HepG2 (cell line): Measurements from ENCODE around the gene SEMA3B. TPM values are rescaled to one million over a fixed set of nuclear protein-coding genes. Genes with fewer than 3 reads are reported as not detected.
A peak's percentile ranks its signal among the peaks of the same experiment; 100 is the strongest.

Experiments used
- ATM ChIP-seq: fragments of 450-650 bp; IDR thresholded peaks from 2 replicates; pipeline ENCODE4 v1.7.1; 2017; ENCODE audit warnings: mild to moderate bottlenecking, borderline replicate concordance
- EP300 ChIP-seq, 3 experiments: sonication (generic) in 1 of 3; formaldehyde crosslinking in 1 of 3; IDR thresholded peaks; 2 replicates each; pipeline versions ENCODE4 v1.5.1 to v1.6.1; 2011 to 2020; ENCODE audit warnings: low read depth in 2 of 3, low read length in 2 of 3, borderline replicate concordance in 1 of 3, improper control_type of control experiment in 1 of 3, mild to moderate bottlenecking in 1 of 3, missing genetic modification reagents in 1 of 3, moderate library complexity in 1 of 3
- FOXA1 ChIP-seq, 2 experiments: fragments of 450-650 bp in 1 of 2; sonication (generic) in 1 of 2; formaldehyde crosslinking in 1 of 2; IDR thresholded peaks; 2 replicates each; pipeline versions ENCODE4 v1.4.0 to v1.6.1; 2016 to 2020; ENCODE audit warnings: missing genetic modification reagents in 1 of 2
- HNF4A ChIP-seq: sonication (generic); formaldehyde crosslinking; IDR thresholded peaks from 2 replicates; pipeline ENCODE4 v1.4.0; 2020; ENCODE audit warnings: missing genetic modification reagents
- HOXA3 ChIP-seq: sonication (generic); formaldehyde crosslinking; IDR thresholded peaks from 2 replicates; pipeline ENCODE4 v1.5.0; 2020; ENCODE audit warnings: missing genetic modification reagents
- ISL2 ChIP-seq: sonication (generic); formaldehyde crosslinking; IDR thresholded peaks from 2 replicates; pipeline ENCODE4 v1.5.0; 2020; ENCODE audit warnings: missing genetic modification reagents
- JUNB ChIP-seq: sonication (generic); formaldehyde crosslinking; IDR thresholded peaks from 2 replicates; pipeline ENCODE4 v1.8.0; 2022; ENCODE audit warnings: missing genetic modification reagents, mild to moderate bottlenecking, borderline replicate concordance
- MEF2D ChIP-seq: sonication (generic); formaldehyde crosslinking; IDR thresholded peaks from 2 replicates; pipeline ENCODE4 v1.5.1; 2020; ENCODE audit warnings: mild to moderate bottlenecking, missing genetic modification reagents
- MEIS1 ChIP-seq: sonication (generic); formaldehyde crosslinking; IDR thresholded peaks from 2 replicates; pipeline ENCODE4 v1.9.0; 2021; ENCODE audit warnings: mild to moderate bottlenecking, missing genetic modification reagents, moderate library complexity, borderline replicate concordance
- NFIB ChIP-seq: sonication (generic); formaldehyde crosslinking; IDR thresholded peaks from 2 replicates; pipeline ENCODE4 v1.9.0; 2021; ENCODE audit warnings: missing genetic modification reagents, mild to moderate bottlenecking, borderline replicate concordance
- PHB2 ChIP-seq: fragments of 450-650 bp; IDR thresholded peaks from 2 replicates; pipeline ENCODE4 v1.6.1; 2018; ENCODE audit not compliant: partially characterized antibody
- PRPF4 ChIP-seq: fragments of 200-400 bp; formaldehyde crosslinking; IDR thresholded peaks from 2 replicates; pipeline ENCODE4 v1.6.1; 2016; ENCODE audit warnings: low read length, low read depth; ENCODE audit not compliant: poor library complexity, severe bottlenecking
- RAD51 ChIP-seq: fragments of 450-650 bp; IDR thresholded peaks from 2 replicates; pipeline ENCODE4 v1.6.1; 2016; ENCODE audit warnings: borderline replicate concordance
- RFX1 ChIP-seq: fragments of 450-650 bp; IDR thresholded peaks from 2 replicates; pipeline ENCODE4 v1.6.1; 2017
- TOE1 ChIP-seq: sonication (generic); formaldehyde crosslinking; IDR thresholded peaks from 2 replicates; pipeline ENCODE4 v1.4.0; 2020; ENCODE audit warnings: mild to moderate bottlenecking, missing genetic modification reagents
- WIZ ChIP-seq: sonication (generic); formaldehyde crosslinking; IDR thresholded peaks from 2 replicates; pipeline ENCODE4 v1.5.1; 2020; ENCODE audit warnings: mild to moderate bottlenecking, missing genetic modification reagents
- ZBTB1 ChIP-seq: sonication (generic); formaldehyde crosslinking; IDR thresholded peaks from 2 replicates; pipeline ENCODE4 v1.4.0; 2020; ENCODE audit warnings: missing genetic modification reagents, borderline replicate concordance
- ZKSCAN1 ChIP-seq: fragments of 150-350 bp; IDR thresholded peaks from 2 replicates; pipeline ENCODE4 v1.6.1; 2014; ENCODE audit warnings: low read length
- ZNF264 ChIP-seq: sonication (generic); formaldehyde crosslinking; IDR thresholded peaks from 2 replicates; pipeline ENCODE4 v1.4.0; 2020; ENCODE audit warnings: missing genetic modification reagents
- ZNF30 ChIP-seq: sonication (generic); formaldehyde crosslinking; IDR thresholded peaks from 2 replicates; pipeline ENCODE4 v1.5.0; 2020; ENCODE audit warnings: mild to moderate bottlenecking, missing genetic modification reagents
- ZNF33A ChIP-seq: sonication (generic); formaldehyde crosslinking; IDR thresholded peaks from 2 replicates; pipeline ENCODE4 v1.5.1; 2020; ENCODE audit warnings: missing genetic modification reagents, mild to moderate bottlenecking, moderate library complexity, borderline replicate concordance
- ZNF446 ChIP-seq: sonication (generic); formaldehyde crosslinking; IDR thresholded peaks from 2 replicates; pipeline ENCODE4 v1.5.0; 2020; ENCODE audit warnings: mild to moderate bottlenecking, missing genetic modification reagents
- ZNF549 ChIP-seq: sonication (generic); formaldehyde crosslinking; IDR thresholded peaks from 2 replicates; pipeline ENCODE4 v1.5.0; 2020; ENCODE audit warnings: missing genetic modification reagents
- ZNF629 ChIP-seq: sonication (generic); formaldehyde crosslinking; conservative IDR thresholded peaks from 2 replicates; pipeline ENCODE4 v1.5.0; 2020; ENCODE audit warnings: missing genetic modification reagents
- ZNF670 ChIP-seq: sonication (generic); formaldehyde crosslinking; IDR thresholded peaks from 2 replicates; pipeline ENCODE4 v1.8.0; 2022; ENCODE audit warnings: mild to moderate bottlenecking, missing genetic modification reagents, borderline replicate concordance
- ZNF674 ChIP-seq: sonication (generic); formaldehyde crosslinking; IDR thresholded peaks from 2 replicates; pipeline ENCODE4 v1.5.0; 2020; ENCODE audit warnings: low read depth, mild to moderate bottlenecking, missing genetic modification reagents
- polyA plus RNA-seq, 8 experiments: library from polyadenylated mRNA; depleted of rRNA in 3 of 8; stranded (reverse) in 7 of 8; unstranded in 1 of 8; fragments of >200 nt; fragmentation: Illumina TruSeq in 4 of 8; extraction: Trizol in 4 of 8; gene quantifications; 2 replicates each; pipeline versions ENCODE4 v1.2.1 to v1.2.3, GENCODE V29; 2011 to 2016; ENCODE audit warnings: low read depth in 4 of 8, missing spikeins in 1 of 8, mixed read lengths in 1 of 8; ENCODE audit not compliant: insufficient read depth in 1 of 8
- total RNA-seq, 5 experiments: library from RNA; depleted of rRNA; stranded (reverse); fragments of >200 nt; fragmentation: Illumina TruSeq; extraction: Trizol; gene quantifications; 2 replicates each; pipeline ENCODE4 v1.2.3, GENCODE V29; 2016; ENCODE audit warnings: low read depth in 1 of 5
- TF ChIP-seq, protein P1 (sequence below): sonication (generic); formaldehyde crosslinking; IDR thresholded peaks from 2 replicates; pipeline ENCODE4 v1.8.0; 2022; ENCODE audit warnings: mild to moderate bottlenecking, missing genetic modification reagents; ENCODE audit not compliant: insufficient replicate concordance
- TF ChIP-seq, protein P2 (sequence below): sonication (generic); formaldehyde crosslinking; IDR thresholded peaks from 2 replicates; pipeline ENCODE4 v1.5.0; 2020; ENCODE audit warnings: missing genetic modification reagents, mild to moderate bottlenecking, borderline replicate concordance
- TF ChIP-seq, protein P3 (sequence below): IDR thresholded peaks from 2 replicates; pipeline ENCODE4 v1.6.1; 2012; ENCODE audit warnings: inconsistent platforms

SEMA3B gene
- total and polyA plus RNA-seq, 2 of the 13 experiments (the other 11 are each of a cell fraction or from before 2014, with no cell fraction given), result 93.2 to 158 TPM

DNA sequence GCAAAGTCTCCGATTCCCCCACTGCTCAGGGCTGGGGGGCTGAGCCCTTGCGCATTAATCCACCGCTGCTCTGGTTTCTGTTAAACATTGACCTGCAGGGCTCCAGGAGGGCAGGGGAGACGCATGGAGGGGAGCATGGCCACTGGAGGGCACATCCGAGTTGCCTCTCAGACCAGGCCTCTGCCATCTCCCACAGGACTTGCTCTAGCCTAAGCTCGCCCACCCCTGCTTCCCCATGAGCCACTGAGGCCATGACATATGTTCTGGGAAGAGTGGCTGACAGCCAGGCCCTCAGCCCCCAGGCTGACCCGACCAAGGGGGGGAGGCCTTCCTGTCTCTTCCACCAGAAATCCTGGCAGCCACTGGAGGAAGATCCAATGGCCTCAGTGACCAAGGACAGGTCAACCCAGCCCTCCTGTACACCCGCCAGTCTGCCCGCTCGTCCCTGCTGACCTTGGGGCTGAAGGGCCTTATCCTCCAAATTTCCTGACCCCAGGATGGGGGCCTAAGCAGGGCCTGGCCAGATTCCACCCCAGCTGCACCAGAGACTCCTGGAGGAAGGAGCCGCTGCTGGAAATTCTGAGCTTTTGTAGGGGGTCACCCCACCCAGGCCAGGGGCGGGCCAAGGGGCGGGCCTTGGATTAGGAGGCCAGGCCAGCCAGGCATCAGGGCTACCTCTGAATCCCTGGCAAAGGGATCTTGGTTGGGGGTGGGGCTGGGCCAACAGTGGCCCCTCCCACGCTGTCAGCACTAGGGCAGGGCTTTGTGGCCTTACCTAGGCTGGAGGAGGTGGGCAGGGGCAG lies 34.3 kb downstream of the SEMA3B start, which contains the start of gene HYAL1 (continued):
- TF ChIP-seq, protein P1, sequence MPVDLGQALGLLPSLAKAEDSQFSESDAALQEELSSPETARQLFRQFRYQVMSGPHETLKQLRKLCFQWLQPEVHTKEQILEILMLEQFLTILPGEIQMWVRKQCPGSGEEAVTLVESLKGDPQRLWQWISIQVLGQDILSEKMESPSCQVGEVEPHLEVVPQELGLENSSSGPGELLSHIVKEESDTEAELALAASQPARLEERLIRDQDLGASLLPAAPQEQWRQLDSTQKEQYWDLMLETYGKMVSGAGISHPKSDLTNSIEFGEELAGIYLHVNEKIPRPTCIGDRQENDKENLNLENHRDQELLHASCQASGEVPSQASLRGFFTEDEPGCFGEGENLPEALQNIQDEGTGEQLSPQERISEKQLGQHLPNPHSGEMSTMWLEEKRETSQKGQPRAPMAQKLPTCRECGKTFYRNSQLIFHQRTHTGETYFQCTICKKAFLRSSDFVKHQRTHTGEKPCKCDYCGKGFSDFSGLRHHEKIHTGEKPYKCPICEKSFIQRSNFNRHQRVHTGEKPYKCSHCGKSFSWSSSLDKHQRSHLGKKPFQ (CRISPR knock-in tag), result no peak
- no peak for TF ChIP-seq RAD51
- TF ChIP-seq ZNF629 (CRISPR knock-in tag), result no peak
- TF ChIP-seq HOXA3, result peak; percentile 56
- TF ChIP-seq ZNF33A (CRISPR knock-in tag), result peak; percentile 69; the same call in 1 of the 2 replicates
- TF ChIP-seq PRPF4, result no peak
- TF ChIP-seq NFIB (CRISPR knock-in tag), result no peak
- TF ChIP-seq ZNF549 (CRISPR knock-in tag), result no peak
- TF ChIP-seq ISL2 (CRISPR knock-in tag), result peak; percentile 60; the same call in 1 of the 2 replicates
- TF ChIP-seq ZNF264 (CRISPR knock-in tag), result no peak
- TF ChIP-seq ZBTB1 (CRISPR knock-in tag), result no peak
- no peak for TF ChIP-seq PHB2
- no peak for TF ChIP-seq ZNF674 (CRISPR knock-in tag)
- TF ChIP-seq ZKSCAN1, result 0 out of 2 replicates have a peak, but pooled peaks have one; percentile 27
- 0 out of 2 replicates have a peak, but pooled peaks have one; percentile 66 for TF ChIP-seq MEF2D (CRISPR knock-in tag)
- no peak for TF ChIP-seq JUNB
- no peak for TF ChIP-seq RFX1
- TF ChIP-seq, protein P2, sequence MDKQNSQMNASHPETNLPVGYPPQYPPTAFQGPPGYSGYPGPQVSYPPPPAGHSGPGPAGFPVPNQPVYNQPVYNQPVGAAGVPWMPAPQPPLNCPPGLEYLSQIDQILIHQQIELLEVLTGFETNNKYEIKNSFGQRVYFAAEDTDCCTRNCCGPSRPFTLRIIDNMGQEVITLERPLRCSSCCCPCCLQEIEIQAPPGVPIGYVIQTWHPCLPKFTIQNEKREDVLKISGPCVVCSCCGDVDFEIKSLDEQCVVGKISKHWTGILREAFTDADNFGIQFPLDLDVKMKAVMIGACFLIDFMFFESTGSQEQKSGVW (CRISPR knock-in tag), result no peak
- TF ChIP-seq TOE1, result peak; percentile 53; the same call in 1 of the 2 replicates
- peak; percentile 91; the same call in 1 of the 2 replicates for TF ChIP-seq ZNF670 (CRISPR knock-in tag)
- no peak for TF ChIP-seq ZNF446 (CRISPR knock-in tag)
- peak; percentile 39; the same call in 1 of the 2 replicates for TF ChIP-seq HNF4A (CRISPR knock-in tag)
- no peak for TF ChIP-seq ATM
- TF ChIP-seq, protein P3, sequence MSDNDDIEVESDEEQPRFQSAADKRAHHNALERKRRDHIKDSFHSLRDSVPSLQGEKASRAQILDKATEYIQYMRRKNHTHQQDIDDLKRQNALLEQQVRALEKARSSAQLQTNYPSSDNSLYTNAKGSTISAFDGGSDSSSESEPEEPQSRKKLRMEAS, result peak; percentile 82
- no peak; the same call in 1 of the 2 replicates for TF ChIP-seq MEIS1 (CRISPR knock-in tag)
- 0 out of 4 replicates have a peak, but pooled peaks have one; percentile 5 to 14 for TF ChIP-seq EP300 (IDR thresholded peaks at IDR 0.05; ENCODE audit: low read depth in 2 of 2, low read length in 2 of 2)
- TF ChIP-seq EP300 (CRISPR knock-in tag; IDR thresholded peaks at IDR 0.05; ENCODE audit: borderline replicate concordance), result no peak
- no peak for TF ChIP-seq WIZ (CRISPR knock-in tag)
- no peak for TF ChIP-seq ZNF30
- TF ChIP-seq FOXA1 (IDR thresholded peaks at IDR 0.05), result no peak
- no peak; the same call in 1 of the 2 replicates for TF ChIP-seq FOXA1 (CRISPR knock-in tag; IDR thresholded peaks at IDR 0.05)
